Fibroblast of upper back skin (primary cell): ENCODE measurements around the gene CARMIL1.

Experiments used
- DNase-seq: peaks from one replicate; pipeline ENCODE4 v3.0.0-alpha.2; 2013

Gene CARMIL1

DNA sequence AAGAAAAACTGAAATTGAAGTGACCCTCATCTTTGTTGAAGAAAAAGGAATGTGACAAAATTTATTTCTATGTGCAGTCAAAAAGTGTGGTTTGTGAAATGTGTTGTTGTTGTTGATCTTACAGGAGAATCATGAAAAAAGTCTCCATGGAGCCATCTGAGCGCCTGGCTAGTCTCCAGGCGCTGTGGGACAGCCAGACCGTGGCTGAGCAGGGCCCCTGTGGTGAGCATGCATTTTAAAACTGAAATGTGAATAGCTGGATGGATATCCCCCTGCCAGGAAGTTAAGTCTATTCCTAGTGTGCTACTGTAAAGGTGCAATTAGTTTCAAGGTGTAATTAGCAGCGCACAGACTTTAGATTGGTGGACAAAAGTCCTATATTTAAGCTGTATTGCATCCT lies 170.6 kb downstream of the CARMIL1 start:
- DNase-seq = peak; percentile 18

DNA sequence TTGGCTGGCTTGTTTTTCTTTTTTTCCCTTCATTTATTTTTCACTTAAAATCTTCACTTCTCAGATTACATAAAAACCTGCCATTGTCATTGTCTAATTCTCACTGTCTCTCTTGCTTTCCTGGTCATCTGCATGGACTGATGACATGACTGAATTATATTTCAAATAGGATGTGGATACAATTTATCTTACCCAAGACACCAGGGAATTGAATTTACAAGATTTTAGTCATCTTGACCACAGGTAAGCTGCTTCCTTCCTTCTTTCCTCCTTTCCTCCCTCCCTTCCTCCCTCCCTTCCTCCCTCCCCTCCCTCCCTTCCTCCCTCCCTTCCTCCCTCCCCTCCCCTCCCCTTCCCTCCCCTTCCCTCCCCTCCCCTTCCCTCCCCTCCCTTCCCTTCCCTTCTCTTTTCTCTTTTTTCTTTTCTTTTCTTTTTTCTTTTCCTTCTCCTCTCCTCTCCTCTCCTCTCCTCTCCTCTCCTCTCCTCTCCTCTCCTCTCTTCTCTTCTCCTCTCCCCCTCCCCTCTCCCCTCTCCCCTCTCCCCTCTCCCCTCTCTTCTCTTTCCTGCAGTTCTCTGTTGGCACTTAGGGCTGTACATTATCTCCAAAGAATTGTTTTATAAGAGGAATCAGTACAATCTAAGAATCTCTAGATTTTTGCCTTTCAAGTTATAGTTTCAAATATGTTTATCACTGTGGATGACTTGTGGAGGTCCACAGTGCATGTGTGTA lies 171.5 kb downstream of the CARMIL1 start:
- DNase-seq = no peak

DNA sequence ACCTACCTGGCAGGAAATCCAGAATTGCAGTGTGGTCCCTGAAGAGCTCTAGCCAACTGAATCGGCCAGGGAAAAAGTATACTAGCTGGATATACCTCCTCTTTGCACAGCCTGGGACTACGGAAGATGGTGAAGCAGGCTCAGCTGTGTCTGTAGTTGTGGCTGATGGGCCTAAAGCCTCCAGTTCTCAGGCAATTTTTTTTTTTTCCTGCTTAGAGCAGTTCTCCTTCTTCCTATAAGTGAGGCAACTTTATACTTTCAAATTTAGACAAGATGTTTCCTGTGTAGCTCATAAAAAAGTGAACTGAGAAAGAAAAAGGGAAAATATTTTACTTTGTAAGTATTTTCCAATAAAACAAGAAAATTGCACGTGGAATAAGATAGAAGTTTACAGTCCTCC lies 172.9 kb downstream of the CARMIL1 start:
- DNase-seq = no peak

DNA sequence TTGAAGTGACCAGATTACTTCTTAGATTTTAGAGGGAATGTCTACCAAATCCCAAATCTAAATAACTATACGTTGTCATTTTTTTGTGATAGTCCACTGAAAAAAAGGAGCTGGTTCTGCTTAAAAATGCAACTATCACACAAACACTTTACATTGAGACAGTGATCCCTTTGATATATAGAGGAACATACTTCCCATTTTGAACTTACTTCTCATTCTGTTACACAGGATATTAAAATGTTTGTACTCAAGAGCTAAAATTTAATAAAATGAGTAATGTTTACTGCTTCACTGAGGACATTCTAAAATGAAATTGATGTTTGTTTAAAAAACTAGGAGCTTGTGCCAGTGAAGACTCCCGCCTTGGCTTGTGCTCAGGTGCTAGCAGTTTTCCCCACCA lies 174.1 kb downstream of the CARMIL1 start:
- no peak for DNase-seq

DNA sequence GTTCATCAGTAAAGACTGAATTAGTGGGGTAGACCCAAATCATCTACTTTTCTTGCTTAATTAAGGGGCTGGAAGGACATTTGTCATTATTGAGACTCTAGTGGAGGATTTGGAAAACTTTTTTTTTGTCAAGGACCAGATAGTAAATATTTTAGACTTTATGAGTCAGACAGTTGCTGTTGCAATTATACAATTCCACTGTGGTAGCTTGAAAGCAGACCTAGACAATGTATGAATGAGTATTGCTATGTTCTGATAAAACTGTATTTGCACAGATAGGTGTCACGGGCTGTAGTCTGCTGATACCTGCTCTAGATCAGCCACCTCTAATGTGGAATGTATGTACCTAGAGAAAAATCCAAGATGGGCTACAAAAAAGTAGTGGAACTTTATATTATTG lies 175.0 kb downstream of the CARMIL1 start:
- DNase-seq = peak; percentile 13

DNA sequence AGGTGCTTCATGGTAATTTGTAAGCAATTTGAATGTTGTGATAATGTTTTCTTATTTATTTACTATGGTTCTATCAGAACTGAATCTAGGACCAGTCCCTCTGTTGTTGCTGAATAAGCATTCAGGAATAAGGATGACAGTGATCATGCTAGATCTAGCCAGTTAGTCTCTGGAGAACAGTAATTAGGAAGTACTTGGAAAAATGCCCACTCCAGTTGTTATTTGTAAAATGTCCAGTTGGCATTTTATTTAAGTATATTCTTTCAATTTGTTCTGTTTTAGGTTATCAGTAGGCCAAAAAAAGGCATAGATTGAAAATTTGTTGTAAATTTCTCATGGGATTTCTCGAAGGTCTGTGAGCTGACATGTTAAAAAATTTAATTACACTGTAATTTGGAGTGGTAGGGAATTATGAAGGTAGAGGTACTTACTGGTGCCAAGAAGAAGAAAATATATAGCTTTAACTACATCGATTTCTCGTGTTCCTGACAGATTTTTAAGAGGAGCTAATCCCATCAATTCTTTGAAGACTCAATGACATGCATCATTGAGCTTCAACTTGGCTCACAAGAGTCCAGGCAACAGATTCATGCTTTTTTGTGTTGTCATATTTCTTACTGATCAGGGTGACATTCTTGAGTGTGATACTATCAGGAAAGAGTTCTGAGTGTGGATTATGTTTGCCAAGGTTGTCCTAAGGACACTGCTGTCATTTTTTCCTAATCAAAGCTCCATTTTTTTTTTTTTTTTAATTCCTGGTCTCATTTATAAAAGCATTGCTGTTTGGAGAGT lies 177.3 kb downstream of the CARMIL1 start:
- no peak for DNase-seq

DNA sequence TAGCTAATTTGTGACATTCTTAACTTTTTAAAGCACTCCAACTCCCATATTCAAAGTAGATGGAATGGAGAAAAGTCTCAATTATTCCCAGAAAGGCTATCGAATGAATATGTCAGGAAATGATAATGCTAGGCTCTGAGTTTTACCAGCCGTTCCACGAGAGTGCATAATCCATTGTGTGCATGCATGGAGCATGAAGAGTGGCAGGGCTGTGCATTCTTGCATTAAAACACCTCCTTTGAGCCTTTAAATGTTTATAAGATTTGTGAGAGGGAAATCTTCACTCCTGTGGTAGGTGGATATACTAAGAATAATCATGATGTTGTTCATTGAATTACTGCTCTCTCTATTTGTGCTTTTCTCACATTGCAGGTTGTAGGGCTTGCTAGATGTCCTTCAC lies 178.3 kb downstream of the CARMIL1 start:
- no peak for DNase-seq

DNA sequence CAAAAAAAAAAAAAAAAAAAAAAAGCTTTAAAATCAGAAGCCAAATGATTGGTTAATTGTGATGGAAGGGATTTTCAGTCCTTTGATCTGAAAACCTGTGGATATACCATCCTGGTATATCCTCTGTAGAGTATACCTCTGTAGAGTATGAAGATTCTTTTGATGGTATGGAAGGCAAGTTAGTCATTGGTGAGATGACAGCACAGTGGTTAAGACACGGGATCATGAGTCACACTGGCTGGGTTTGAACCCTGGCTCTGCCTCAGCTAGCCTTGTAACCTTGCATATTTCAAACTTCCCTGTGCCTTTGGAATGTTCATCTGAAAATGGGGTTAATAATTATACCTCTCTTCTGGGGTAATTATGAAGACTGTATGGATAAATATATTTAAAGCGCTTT lies 179.3 kb downstream of the CARMIL1 start:
- DNase-seq = peak; percentile 75

DNA sequence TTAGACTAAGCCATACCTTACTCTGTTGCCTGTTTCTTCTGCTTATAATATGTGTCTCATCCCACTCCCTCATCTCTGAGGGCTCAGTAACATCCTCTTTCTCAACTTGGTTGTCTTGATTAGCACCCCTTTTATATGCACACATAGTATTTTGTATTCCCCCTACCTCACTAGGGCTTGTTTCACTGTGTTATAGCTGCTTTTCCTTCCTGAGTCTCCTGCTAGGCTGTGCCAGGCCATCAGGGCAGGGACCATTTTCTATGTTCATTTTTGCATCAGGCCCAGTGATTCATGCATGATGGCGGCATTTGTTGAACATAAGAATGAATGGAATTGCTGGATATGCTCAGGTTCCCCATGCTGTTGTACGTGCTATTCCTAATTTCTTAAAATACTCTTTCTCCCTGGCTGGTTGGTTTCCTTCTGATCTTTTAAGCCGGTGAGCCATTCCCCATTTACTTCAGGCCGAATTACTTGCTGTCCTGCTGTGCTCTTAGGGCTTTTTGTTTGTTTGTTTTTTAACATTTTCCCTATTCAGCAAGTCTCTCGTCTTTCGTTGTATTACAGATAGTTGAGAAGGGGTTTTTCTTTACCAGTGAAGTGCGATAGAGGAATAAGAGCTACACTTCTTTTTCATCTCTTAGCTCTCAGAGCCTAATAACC lies 183.2 kb downstream of the CARMIL1 start:
- DNase-seq = no peak

DNA sequence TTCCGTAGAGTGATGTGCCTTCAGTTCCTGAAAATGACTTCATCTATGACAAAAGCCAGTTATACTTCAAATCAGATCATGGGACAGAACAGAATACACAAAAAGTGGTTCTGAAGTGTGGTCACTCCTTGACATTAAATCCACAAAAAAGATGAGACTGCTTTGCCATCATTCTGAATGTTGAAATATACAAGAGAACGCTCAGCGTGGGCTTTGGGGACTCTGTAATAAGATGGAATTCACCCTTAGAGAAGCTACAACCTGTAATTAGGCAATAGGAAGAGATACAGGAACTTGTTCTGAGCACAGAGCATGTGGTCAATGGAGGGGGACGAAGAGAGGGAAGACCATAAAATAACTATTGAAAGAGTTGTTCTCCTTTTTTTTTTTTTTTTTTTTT lies 184.3 kb downstream of the CARMIL1 start:
- DNase-seq = no peak

DNA sequence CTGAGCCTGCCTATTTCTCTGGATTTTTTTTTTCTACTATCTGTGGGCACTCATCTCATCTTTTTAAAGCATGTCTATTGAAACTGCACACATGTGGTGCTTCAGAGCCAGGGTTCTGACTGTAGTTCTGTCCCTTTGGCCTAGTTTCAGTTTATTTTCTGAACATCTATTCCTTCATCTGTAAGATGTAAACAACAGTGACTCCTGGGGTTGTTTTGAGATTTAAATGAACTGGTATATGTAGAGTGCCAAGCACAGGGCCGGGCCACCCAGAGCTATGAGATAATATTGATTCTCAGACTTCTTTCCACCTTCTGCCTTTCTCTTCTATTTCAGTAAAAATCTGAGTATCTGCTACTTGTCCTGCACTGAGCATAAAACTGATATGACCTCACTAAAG lies 185.1 kb downstream of the CARMIL1 start:
- no peak for DNase-seq

DNA sequence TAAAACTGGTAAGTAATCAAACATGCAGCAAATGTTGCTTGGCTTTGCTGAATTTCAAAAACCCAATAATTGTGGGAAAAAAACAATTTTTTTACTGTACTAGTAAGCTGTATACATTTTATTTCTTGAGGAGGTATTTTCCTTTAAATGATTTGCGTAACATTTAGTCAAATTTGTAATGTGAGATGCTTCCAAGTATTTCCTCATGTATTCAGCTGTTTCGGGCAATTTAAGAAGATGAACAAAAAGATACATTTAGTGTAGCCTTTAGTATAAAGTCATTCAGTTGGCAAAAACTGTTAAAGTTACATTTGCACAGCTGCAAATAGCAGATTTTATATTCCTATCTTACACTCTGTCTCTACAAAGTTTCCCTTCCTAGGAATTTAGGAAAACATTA lies 186.8 kb downstream of the CARMIL1 start:
- no peak for DNase-seq

DNA sequence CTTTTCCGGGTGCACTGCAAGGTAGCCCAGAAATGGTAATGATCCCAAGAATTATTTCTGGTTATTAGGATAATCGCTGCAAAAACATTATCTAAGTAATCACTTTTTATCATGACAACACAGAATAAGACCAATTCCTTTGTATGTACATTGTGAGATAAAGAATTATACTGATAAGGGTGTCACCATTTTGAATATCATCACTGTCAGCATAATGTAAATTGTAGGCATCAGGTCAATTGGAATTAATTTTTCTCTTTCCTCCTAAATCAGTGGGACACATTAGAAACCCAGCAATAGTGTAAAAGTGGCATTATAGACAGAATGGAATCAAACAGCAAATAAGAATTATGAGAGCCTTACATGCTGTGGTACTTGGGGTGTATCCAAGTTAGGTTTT lies 189.7 kb downstream of the CARMIL1 start:
- no peak for DNase-seq

DNA sequence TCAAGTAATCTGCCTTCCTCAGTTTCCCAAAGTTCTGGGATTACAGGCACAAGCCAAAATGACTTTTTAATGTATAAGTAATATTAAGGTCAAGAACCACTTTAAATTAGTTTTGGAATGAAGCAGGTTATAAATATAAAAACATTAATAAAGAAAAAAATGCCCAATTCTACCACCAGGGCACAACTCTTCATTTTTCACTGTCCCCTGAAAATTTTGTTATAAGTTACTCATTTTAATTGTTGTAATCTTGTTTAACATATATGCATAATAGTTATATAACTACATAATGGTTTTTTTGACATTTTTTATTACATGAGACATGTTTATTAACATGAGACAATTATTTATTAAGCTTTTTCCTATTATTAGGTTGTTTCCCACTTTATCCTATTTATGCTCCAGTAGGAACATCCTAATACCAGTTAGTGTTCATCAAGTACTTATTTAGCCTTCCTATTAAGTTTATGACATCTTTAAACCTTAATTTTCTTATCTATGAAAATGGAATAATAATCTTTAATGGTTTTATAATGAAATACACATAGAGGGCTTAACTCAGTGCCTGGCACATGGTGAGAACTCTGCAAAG lies 190.7 kb downstream of the CARMIL1 start:
- DNase-seq = no peak

DNA sequence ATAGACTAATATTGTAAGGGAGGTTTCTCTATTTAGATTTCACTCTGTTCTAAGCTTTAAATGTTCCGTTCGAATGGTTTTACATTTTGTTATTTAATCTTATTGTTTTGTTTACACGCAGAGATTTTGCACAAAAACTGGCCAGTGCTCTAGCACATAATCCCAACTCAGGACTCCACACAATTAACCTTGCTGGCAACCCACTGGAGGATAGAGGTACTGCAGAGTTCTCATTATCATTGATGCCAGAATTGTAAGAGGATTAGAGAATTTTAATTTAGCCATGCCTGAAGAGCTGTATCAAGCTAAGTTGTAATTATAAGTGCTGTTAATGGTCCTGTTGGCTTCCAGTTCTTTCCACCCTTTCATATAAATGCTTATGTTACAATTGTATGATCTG lies 193.1 kb downstream of the CARMIL1 start:
- no peak for DNase-seq

DNA sequence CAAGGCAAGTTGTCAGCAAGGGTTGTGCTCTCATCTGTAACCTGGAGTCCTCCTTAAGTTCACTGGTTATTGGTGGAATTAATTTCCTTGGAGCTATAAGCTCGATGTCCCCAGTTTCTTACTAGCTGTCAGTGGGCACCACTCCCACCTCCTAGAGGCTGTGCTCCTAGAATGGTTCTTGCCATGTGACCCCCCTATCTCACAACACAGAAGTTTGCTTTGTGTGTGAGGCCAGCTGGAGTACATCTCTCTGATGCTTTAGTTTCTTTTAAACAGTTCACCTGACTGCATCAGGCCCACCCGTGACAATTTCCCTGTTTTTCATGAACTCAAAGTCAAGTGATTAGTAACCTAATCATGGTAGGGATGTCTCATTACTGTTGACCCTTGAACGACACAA lies 193.7 kb downstream of the CARMIL1 start:
- no peak for DNase-seq

DNA sequence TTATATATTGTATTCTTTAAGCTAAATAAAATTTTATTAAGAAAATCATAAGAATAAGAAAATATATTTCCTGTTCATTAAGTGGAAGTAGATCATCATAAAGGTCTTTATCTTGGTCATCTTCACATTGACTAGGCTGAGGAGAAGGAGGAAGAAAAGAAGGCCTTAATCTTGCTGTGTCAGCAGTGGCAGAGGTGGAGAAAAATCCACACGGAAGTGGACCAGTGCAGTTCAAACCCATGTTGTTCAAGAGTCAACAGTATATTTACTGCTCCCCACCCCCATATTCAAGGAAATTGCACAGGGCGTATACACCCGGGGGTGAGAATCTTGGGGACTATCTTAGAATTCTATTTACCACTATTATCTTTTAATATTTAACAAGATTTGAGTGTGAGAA lies 194.3 kb downstream of the CARMIL1 start:
- DNase-seq = no peak

DNA sequence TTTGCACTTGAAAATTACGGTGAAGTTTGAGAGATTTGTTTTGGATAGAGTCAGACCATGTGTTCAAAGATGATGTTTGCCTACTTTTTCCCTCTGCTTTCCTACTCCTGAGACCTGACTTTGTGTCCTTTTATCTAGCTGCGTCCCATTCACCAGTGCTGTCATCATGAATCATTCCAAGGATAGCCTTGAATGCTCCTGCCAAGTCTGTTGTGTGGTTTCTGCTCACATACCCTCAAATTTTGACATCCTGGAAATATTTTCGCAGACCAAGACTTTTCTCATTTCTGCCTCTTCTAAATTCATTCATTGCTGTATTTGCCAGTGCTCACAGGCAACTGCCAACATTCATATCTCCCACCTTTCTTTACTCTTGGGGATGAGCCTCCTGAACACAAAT lies 197.0 kb downstream of the CARMIL1 start:
- peak; percentile 78 for DNase-seq

DNA sequence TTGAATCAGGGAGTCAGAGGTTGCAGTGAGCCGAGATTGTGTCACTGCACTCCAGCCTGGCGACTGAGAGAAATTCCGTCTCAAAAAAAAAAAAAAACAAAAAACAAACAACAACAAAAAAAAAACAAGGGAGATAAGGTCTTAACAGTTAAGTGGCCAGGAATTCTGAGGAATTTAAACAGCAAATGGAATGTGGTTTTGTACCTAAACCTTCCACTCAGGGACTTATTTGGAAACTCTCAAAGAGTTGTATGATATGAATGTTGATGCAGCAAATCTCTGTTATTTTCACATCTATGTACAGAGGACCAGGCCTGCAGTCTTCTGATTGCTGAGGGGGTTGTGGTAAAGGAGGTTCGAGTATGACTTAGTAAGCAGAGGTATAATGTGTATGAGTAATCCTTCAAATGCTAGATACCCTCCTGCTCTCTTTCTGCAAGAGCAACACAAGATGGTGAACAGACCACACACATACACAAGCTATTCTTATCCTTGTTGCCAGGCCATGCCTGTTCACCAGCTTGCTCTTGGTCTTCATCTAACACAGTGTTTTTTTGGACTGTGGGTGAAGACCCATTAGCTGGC lies 197.9 kb downstream of the CARMIL1 start:
- peak; percentile 83 for DNase-seq

DNA sequence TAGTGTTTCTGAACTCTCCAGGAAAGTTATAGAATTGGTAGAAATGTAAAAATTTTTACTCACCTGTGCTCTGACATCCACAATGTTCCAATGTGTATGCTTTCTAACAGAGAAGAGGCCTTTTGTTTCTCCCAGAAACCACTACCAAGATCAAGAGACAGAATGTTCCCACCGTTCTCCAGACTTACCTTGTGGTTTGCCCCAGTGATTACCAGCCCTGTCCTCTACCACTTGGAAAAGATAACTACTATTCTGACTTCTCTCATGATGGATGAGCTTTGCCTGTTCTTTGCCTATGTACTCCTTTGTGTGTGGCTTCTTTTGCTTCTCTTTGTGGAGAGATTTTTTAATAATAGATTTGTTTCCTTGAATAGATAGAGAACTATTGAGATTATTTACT lies 199.8 kb downstream of the CARMIL1 start:
- DNase-seq = no peak

DNA sequence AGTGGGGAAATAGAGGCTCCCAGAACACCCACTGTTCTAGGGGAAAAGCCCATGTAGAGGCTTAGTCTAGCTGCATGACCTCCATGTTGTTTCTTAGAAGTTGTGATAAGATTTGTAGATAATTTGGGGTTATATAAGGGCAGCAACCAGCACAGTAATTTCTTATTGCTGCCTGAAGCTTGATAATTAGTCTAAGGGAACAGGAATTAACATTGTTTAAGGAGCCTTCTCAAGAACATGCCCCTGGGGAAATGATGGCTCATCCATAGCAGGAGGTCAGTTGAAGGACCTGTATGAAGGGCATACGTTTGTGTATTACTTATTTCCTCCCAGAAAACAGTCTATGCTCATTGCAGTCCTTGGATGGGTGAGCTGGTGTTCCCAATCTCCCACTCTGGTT lies 202.1 kb downstream of the CARMIL1 start:
- no peak for DNase-seq

DNA sequence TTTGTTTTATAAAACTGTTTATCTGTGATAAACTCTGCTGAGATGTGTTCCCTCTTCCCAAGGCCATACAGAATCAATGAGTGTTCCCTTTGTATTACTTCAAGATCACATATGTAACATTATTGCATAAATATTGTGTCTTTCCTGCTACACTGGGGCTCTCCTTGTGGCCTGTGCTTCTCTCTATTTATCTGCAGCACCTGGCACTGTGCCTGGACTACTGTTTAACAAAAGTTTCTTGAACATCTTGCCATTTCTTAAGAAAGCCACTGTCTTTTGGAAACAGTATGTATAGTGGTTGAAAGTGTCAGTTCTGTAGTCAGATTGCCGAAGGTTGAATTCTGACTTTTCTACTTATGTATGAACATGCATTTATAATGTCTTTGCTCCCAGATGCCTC lies 203.8 kb downstream of the CARMIL1 start:
- peak; percentile 28 for DNase-seq

DNA sequence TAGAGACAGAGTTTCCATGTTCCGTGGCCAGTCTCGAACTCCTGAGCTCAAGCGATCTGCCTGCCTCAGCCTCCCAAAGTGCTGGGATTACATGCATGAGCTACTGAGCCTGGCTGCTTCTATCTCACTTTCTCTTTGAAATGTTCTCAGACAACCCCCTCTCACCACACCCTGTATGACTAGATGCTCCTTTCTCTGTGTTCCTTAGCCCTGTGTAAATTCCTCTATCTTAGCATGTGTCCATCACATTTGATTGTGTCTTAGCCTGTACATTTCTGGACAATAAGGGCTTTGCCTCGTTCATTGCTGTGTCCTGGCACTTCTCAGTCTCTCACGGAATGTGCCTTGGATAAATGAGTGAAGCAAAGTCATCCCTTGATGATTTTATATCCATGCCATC lies 204.8 kb downstream of the CARMIL1 start:
- DNase-seq = no peak
